Thyroid gland (tissue), 4 donors: ENCODE measurements around the gene CYP2C9.

ENCODE experiments used
- CTCF ChIP-seq, 6 experiments: fragments of 200-600 bp in 3 of 6; fragments of 450-650 bp in 3 of 6; sonication (generic) in 3 of 6; IDR thresholded peaks; one replicate each; pipeline ENCODE4 v1.5.1; 2016 to 2019; ENCODE audit warnings: antibody characterized with exemption in 6 of 6, mild to moderate bottlenecking in 2 of 6, inconsistent platforms in 1 of 6, moderate library complexity in 1 of 6
- POLR2A ChIP-seq, 2 donors: fragments of 450-650 bp; IDR thresholded peaks; one replicate each; pipeline ENCODE4 v1.6.1; 2017; ENCODE audit warnings: antibody characterized with exemption in 2 of 2, mild to moderate bottlenecking in 2 of 2, moderate library complexity in 1 of 2

GRCh38 chr10:95026461-95026860 lies 88.0 kb downstream of the CYP2C9 start:
- no peak for TF ChIP-seq CTCF (IDR thresholded peaks at IDR 0.05)
- TF ChIP-seq POLR2A (IDR thresholded peaks at IDR 0.05) = no peak
